NCI-H510A treated with DMSO at 0.1 percent for 48 hours (cell line): ENCODE results near the gene SEPTIN14.
"Not testable (repeated sequence)": the region's sequence is repeated elsewhere in the genome, so short reads cannot be mapped to it uniquely, and the experiment has no call there.

Source experiments
- DNase-seq: peaks from one replicate; lab custom pipeline; 2025; lab: John Stamatoyannopoulos, UW

SEPTIN14 gene

DNA sequence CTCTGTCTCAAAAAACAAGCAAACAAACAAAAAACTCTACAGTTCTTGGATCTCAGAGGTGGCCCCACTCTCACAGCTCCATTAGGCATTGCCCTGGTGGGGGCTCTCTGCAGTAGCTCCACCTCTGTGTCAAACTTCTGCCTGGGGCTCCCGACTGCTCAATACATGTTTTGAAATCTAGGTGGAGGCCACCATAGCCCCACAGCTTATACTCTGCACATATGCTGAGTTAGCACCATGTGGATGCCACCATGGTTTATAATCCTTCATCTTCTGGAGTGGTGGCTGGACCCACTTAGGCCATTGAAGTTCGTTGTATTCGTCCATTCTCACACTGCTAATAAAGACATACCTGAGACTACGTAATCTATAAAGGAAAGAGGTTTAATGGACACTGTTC lies 78.4 kb downstream of the SEPTIN14 start:
- no peak for DNase-seq

DNA sequence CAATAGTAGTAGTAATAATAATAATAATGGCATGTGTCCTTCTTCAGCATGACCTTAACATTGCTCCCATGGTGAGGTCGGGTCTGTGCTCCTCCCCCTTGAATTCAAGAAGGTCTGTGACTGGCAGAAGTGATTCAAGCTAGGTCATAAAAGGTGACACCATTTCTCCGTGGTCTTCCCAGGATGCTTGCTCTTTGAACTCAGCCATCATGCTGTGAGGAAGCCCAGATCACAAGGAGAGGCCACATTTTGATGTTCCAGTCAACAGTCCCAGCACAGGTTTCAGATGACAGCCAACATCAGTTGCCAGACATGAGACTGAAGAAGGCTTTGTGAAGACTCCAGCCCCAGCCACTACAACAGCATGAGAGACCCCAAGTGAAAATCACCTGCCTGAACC lies 83.9 kb downstream of the SEPTIN14 start:
- DNase-seq = no peak

DNA sequence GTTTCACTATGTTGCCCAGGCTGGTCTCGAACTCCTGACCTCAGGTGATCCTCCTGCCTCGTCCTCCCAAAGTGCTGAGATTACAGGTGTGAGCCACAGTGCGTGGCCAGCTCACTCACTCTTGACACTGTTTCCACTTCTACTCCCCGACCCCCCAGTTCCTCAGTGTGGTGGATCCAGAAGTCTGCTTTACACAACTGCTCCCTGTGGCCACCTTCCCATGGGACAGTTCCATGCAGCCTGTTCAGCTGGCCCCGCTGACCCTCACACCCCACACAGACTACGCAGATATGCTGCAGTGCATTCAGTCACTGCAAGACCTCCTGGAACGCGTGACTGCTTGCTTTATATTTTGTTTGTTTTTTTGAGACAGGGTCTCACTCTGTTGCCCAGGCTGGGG lies 86.4 kb downstream of the SEPTIN14 start:
- DNase-seq = no peak

DNA sequence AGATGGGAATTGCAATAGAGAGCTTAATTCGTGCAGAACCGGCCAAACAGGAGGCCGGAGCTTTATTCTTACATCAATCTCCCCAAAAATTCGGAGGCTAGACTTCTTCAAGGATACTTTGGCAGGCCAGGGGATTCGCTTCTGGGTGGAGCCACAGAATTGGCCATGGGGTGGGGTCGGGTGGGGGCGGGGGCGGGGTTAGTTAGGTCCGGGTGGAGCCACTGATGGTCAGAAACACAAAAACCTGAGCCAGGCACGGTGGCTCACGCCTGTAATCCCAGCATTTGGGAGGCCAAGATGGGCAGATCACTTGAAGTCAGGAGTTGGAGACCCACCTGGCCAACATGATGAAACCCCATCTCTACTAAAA lies 87.5 kb downstream of the SEPTIN14 start:
- no peak for DNase-seq

DNA sequence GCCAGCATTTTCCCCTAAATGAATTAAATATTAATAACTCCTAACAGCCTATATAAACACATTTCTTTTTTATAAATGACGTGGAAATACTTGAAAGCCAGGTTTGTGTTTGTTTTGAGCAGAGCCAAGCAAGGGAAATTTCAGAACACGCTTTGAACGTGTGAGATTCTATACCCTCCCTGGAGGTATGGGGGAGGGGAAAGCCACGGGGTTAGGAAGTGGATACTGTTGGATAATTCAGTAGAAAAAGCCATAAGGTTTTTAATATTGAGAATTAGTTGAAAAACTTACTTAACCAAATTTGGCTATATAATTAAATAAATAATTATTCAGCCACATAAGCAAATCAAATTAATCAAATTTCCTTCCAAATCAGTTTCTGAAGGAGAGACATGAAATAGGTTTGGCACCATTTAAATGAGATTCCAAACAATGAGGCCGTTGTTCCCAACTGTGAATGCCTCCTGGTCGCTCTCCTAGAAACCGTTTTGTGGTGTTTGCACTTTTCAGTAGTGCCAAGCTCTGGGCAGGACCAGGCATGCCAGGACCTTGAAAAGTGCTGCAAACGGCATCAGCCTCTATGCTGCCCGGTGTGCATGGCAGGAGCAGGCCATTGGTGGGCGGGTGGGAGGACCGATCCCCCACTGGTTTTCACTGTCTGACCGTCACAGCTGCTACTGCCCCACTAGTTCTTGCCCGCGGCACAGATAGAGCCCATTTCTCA lies 88.1 kb downstream of the SEPTIN14 start:
- peak; percentile 92 for DNase-seq

DNA sequence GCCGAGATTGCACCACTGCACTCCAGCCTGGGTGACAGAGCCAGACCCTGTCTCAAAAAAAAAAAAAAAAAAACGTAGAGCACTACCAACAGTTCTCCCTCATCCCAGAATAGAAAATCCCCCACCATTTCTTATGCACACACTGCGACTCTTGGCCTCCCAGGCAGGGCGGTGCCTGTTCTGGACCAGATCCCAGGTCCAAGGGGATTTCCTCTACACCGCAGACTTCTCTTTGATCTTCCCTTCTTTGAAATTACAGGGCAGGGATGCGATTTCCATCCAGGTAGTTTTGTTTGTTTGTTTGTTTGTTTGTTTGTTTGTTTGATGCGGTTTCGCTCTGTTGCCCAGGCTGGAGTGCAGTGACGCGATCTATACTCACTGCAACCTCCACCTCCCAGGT lies 91.8 kb downstream of the SEPTIN14 start:
- no peak for DNase-seq

DNA sequence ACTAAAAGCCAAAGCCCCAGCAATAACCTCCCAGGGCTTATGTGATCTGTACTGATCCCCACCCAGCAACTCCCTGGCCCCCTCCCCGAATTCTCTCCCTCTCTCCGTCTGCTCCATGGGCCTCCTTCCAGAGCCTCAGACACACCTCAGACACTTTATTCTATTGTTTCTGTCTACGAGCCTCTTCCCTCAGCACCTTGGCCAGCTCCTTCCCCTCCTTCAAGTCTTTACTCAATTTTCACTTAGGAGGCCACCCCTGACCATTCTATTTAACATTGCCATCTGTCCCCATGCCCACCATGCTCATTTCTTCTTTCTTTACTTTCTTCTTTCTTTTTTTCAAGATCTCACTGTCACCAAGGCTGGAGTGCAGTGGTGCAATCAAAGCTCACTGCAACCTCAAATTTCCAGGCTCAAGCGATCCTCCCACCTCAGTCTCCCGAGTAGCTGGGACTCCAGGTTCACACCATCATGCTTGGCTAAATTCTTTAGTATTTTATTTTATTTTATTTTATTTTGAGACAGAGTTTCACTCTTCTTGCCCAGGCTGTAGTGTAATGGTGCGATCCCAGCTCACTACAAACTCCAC lies 109.2 kb downstream of the SEPTIN14 start:
- DNase-seq = not testable (repeated sequence)

DNA sequence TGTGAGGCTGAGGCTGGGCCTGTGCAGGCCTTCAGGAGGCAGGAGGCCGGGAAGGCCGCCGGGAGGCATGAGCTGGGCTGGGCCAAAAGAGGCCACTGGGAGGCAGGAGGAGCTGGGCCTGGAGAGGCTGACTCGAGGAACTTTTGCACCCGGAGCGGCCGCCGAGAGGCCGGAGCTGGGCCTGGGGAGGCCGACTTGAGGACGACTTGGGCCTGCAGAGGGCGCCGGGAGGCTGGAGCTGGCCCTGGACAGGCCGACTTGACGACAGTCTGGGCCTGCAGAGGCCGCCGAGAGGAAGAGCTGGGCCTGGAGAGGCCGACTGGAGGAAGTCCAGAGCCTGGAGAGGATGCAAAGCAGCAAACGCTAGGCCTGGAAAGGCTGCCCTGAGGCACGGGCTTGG lies 117.8 kb downstream of the SEPTIN14 start:
- not testable (repeated sequence) for DNase-seq
